ENCODE data around the gene DNAH2.

The DNAH2 gene

GRCh38 chr17:7710301-7710700 lies 7.2 kb upstream of the DNAH2 start:
- Histone ChIP-seq H3K9ac (ENCODE audit: low read depth, low read length, poor library complexity, severe bottlenecking) (no peak overlapping the region), H2AFZ (ENCODE audit: low read length) (peak overlapping the region; percentile 80), H3K79me2 (ENCODE audit: insufficient read depth, low read length) (no peaks in the 10 kb centered on the region), H3F3A (ENCODE audit: low read depth) (no peaks in the 10 kb centered on the region), H3K36me3 (ENCODE audit: insufficient read depth, low read length) (no peaks in the 10 kb centered on the region), H3K9me3 (ENCODE audit: insufficient read depth, low read depth, low read length) (no peaks in the 10 kb centered on the region), H3K27me3 (ENCODE audit: insufficient read depth, low read length, poor library complexity, severe bottlenecking) (peaks cover 5% of the 10 kb centered on the region), H3K4me3 (ENCODE audit: low read length, poor library complexity, severe bottlenecking) (peak overlapping the region; percentile 9), H3K9me2 (replicated peaks; ENCODE audit: low read depth, low read length) (peaks cover 6% of the 10 kb centered on the region; the same call in 1 of the 2 replicates), H3K4me2 (ENCODE audit: low read depth, low read length, poor library complexity, severe bottlenecking) (peak overlapping the region; percentile 50), H3K4me1 (ENCODE audit: insufficient read depth, low read length, poor library complexity, severe bottlenecking) (peaks cover 13% of the 10 kb centered on the region), H4K20me1 (ENCODE audit: insufficient read depth, low read length, poor library complexity, severe bottlenecking) (no peaks in the 10 kb centered on the region)
- no peak for TF ChIP-seq EZH2phosphoT487 (IDR thresholded peaks at IDR 0.05; ENCODE audit: borderline replicate concordance)
- no peak for TF ChIP-seq CTCF (conservative IDR thresholded peaks at IDR 0.05; ENCODE audit: low read length)

- H3K9ac ChIP-seq (ENCODE audit: low read depth, low read length, poor library complexity, severe bottlenecking), result no peak overlapping the region
- no peak overlapping the region for H3K4me2 ChIP-seq (ENCODE audit: low read depth, low read length, poor library complexity, severe bottlenecking)
- no peak overlapping the region for H3K4me3 ChIP-seq (ENCODE audit: low read length, poor library complexity, severe bottlenecking)
- H3K36me3 ChIP-seq (ENCODE audit: insufficient read depth, low read length), result no peaks in the 10 kb centered on the region
- H3K27me3 ChIP-seq (ENCODE audit: insufficient read depth, low read length, poor library complexity, severe bottlenecking), result peaks cover 9% of the 10 kb centered on the region
- H3K79me2 ChIP-seq (ENCODE audit: insufficient read depth, low read length), result no peaks in the 10 kb centered on the region
- peaks cover 13% of the 10 kb centered on the region for H3K4me1 ChIP-seq (ENCODE audit: insufficient read depth, low read length, poor library complexity, severe bottlenecking)
- H3K9me2 ChIP-seq (replicated peaks; ENCODE audit: low read depth, low read length), result peaks cover 6% of the 10 kb centered on the region; the same call in 1 of the 2 replicates
- no peaks in the 10 kb centered on the region for H4K20me1 ChIP-seq (ENCODE audit: insufficient read depth, low read length, poor library complexity, severe bottlenecking)
- H3K9me3 ChIP-seq (ENCODE audit: insufficient read depth, low read depth, low read length), result no peaks in the 10 kb centered on the region
- TF ChIP-seq EZH2phosphoT487 (IDR thresholded peaks at IDR 0.05; ENCODE audit: borderline replicate concordance), result no peak
- TF ChIP-seq CTCF (conservative IDR thresholded peaks at IDR 0.05; ENCODE audit: low read length), result peak; percentile 53
- no peaks in the 10 kb centered on the region for H3F3A ChIP-seq (ENCODE audit: low read depth)
- no peak overlapping the region for H2AFZ ChIP-seq (ENCODE audit: low read length)
Measured at GRCh38 chr17:7711051-7711755, 6.3 kb upstream of the DNAH2 start.

GRCh38 chr17:7712111-7712771 lies 5.3 kb upstream of the DNAH2 start:
- TF ChIP-seq EZH2phosphoT487 (IDR thresholded peaks at IDR 0.05; ENCODE audit: borderline replicate concordance), result no peak
- TF ChIP-seq CTCF (conservative IDR thresholded peaks at IDR 0.05; ENCODE audit: low read length), result no peak
- Histone ChIP-seq H2AFZ (ENCODE audit: low read length) (no peak overlapping the region), H3K36me3 (ENCODE audit: insufficient read depth, low read length) (no peaks in the 10 kb centered on the region), H3K4me1 (ENCODE audit: insufficient read depth, low read length, poor library complexity, severe bottlenecking) (peaks cover 13% of the 10 kb centered on the region), H3K79me2 (ENCODE audit: insufficient read depth, low read length) (no peaks in the 10 kb centered on the region), H3K27me3 (ENCODE audit: insufficient read depth, low read length, poor library complexity, severe bottlenecking) (peaks cover 9% of the 10 kb centered on the region), H4K20me1 (ENCODE audit: insufficient read depth, low read length, poor library complexity, severe bottlenecking) (no peaks in the 10 kb centered on the region), H3K4me2 (ENCODE audit: low read depth, low read length, poor library complexity, severe bottlenecking) (no peak overlapping the region), H3K9me2 (replicated peaks; ENCODE audit: low read depth, low read length) (peaks cover 6% of the 10 kb centered on the region; the same call in 1 of the 2 replicates), H3F3A (ENCODE audit: low read depth) (no peaks in the 10 kb centered on the region), H3K4me3 (ENCODE audit: low read length, poor library complexity, severe bottlenecking) (no peak overlapping the region), H3K9ac (ENCODE audit: low read depth, low read length, poor library complexity, severe bottlenecking) (no peak overlapping the region), H3K9me3 (ENCODE audit: insufficient read depth, low read depth, low read length) (no peaks in the 10 kb centered on the region)
